HG02642 (cell line): ENCODE results near the gene SEMA5B.
A peak's percentile ranks its signal among the peaks of the same experiment; 100 is the strongest.

Experiments used
- ATAC-seq: cut with Tn5 transposase; IDR thresholded peaks from one replicate; pipeline ENCODE4 v1.9.1; 2021; ENCODE audit warnings: mild to moderate bottlenecking; ENCODE audit not compliant: unreplicated experiment, poor library complexity

The SEMA5B gene

GRCh38 chr3:122912772-122913538, 114.6 kb downstream of the SEMA5B start:
- ATAC-seq = no peak

GRCh38 chr3:122911901-122912300, 115.7 kb downstream of the SEMA5B start:
- ATAC-seq = no peak

- no peak for ATAC-seq
These were observed 119.3 kb downstream of the SEMA5B start for GRCh38 chr3:122908251-122908650.

- no peak for ATAC-seq
These were observed 120.1 kb downstream of the SEMA5B start for GRCh38 chr3:122907471-122907870.

DNA sequence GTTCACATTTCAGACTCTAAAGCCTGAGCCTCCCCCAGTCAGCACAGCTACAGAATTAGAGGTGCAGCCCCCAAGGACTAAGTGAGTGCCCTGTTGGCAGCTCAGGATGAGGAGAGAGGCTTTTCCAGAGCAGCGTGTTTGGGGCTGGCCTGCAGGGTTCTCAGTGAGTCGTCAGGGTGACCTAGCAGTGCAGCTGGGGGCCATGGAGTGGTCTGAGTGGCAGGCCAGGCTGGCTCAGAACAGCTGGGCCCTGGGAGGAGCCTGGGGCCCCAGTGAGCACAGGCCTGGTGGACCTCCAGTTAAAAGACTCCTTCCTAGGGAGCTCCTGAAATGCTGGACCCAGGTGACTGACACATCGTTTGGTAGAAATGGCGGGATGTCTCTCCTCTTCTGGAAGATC, 124.4 kb downstream of the SEMA5B start:
- ATAC-seq = no peak

DNA sequence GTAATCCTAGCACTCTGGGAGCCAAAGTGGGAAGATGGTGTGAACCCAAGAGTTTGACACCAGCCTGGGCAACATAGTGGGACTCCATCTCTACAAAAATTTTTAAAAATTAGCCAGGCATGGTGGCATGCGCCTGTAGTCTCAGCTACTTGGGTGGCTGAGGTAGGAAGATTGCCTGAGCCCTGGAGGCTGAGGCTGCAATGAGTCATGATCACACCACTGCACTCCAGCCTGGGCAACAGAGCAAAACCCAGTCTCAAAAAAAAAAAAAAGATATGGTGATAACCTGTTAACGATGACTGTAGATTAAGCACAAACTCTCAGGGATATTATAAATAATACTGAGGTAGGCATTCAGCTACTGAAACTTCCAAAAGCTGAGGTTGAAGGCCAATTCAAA, 125.2 kb downstream of the SEMA5B start:
- no peak for ATAC-seq

GRCh38 chr3:122898298-122898697, 129.3 kb downstream of the SEMA5B start:
- ATAC-seq = no peak

DNA sequence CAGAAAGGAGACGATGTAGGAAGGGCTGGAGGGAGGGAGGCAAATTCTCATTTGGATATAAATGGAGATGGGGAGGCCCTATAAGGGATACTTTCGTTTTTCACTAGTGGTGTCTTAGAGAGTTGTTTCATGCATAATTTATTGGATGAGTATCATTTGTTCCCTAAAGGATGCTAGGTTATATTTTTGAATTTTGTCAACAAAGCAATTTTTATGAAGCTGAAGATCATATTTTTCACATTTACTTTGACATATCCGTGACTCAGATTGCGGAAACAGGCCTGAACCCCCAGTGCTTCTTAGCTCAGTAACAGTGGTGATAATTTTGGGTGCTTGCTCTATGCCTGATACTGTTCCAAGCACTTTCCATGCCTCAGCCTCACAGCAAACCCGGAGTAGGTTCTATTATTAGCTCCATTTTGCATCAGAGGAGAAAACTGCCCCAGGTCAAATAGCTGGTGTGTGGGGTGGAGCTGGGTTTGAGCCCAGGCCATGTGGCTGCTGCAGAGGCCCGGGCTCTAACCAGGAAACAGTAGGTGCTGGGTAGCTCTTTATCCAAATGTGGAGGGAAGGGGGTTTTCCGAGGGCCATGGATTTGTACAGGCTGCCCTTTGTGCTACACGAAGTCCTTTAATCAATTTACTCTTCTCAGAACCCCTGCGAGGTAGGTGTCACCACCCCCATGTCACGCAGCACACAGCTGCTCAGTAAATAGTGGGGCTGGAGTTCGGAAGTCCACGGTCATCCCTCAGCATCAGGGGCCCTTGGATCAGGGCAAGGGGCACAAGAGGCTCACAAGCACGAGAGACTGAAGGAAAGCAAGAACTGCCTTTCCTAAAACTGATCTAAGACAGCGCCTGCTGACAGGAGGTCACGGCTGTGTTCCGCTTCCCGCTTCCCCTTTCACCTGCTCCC, 133.6 kb downstream of the SEMA5B start:
- no peak for ATAC-seq

GRCh38 chr3:122893282-122893681, 134.3 kb downstream of the SEMA5B start:
- ATAC-seq = no peak

- no peak for ATAC-seq
These were observed 135.2 kb downstream of the SEMA5B start for GRCh38 chr3:122892118-122892960.

DNA sequence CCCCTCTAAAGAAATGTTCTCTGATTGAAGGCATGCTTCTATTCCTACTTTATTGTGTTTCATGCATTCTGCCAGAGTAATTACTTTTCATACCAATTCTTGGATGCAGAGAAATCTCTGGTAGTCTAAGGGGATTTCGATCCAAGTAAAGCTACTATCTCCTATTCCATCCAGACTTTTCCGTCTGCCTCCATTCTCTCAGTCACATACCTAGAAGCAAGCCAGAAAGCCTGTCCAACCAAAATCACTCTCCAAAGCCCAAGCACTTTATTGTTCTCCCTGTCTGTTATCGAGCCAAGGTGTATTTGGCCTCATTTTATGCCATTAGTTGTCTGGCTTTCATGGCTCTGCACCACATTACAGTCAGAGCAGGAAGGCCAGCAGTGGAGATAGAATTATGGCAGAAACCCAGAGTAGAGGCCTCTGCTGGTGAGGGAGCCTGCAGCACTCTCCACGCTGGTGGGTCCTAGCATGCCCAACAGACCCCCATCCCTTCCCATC, 136.8 kb downstream of the SEMA5B start:
- ATAC-seq = no peak

DNA sequence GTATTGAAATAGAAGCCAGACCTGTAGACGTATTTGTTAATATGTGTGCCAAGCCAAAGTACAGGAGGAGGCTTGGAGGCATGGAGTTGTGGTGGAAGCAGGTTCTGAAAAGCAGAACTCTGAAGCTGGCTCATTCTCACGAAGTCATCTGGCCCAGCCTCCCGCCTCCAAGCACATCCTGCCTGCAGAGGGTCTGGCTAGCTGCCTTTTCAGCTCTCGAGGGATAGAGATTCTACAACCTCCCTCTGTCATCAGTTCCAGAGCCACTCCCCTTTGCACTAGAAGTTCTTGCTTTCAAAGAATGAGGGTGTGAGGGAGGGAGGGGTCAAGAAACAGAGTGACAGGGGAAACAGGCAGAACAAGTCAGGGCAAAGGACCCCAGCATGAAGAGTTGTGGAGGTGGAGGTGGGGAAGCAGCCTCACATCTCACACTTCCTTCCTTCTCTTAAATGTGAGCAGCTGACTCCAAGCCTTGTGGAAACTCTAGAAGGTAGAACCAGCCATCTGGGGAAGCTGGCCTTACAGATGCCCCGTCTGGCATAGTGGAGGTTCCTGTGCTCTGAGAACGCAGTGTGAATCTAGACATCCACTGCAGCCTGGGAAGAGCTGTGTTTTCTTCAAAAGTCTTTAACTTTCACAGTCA, 137.4 kb downstream of the SEMA5B start:
- ATAC-seq = peak; percentile 50

DNA sequence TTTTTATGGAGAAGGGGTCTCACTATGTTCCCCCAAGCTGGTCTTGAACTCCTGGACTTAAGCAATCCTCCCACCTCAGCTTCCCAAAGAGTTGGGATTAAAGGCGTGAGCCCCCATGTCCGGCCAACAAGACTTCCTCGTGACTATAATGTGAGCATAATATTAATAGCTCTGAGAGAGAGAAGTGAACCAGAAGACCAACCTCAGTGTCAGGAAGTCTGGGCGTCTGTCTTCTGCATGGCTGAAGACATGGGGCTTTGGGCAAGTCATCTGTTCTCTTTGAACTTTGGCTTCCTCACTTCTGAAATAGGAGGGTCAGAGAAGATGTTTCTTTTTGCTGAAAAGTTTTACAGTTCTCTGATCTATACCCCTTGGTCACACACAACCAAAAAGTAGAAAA, 140.6 kb downstream of the SEMA5B start:
- no peak for ATAC-seq

DNA sequence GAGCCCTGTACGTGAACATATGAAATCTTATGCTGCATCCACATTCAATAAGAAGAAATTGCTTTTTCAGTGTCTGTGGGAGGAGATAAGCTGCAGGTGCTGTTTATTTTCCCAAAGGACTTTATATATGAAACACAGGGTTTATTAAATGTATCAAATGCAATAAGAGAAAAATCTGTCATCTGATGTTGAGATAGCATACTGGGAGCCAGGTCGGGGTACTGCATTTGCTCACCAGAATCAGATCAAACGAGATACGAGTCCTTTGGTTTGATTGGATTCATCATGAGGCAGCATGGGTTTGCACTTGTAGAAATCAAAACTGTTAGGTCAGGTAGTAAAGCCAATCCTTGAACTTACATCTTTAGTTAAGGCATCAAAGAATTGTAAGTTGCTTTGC, 141.3 kb downstream of the SEMA5B start:
- ATAC-seq = no peak

DNA sequence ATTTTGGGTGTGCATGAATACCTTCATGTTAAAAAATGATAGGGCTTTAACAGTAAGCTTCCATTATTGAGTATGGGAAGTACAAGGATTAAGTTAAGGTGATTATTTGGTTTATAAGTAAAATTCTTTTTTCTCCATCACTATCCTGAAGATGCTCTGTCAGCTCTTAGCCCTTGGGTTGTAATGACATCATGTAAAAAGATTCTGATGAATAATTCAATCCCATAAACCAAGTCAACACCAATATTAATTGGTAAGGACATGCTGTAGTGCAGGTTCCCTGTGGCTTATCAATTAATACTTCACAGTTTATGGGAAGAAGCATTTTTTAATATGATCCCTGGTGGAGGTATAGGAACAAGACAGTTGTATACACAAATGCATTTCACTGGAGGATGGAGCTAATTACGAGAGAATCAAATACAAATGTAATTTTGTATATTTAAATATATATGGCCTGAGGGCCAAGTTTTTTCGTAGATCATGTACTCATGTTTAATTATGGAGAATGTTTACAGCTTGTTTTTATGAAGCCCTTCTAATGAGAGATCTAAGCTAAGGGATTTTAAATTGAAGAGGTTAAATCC, 145.1 kb downstream of the SEMA5B start:
- ATAC-seq = no peak

DNA sequence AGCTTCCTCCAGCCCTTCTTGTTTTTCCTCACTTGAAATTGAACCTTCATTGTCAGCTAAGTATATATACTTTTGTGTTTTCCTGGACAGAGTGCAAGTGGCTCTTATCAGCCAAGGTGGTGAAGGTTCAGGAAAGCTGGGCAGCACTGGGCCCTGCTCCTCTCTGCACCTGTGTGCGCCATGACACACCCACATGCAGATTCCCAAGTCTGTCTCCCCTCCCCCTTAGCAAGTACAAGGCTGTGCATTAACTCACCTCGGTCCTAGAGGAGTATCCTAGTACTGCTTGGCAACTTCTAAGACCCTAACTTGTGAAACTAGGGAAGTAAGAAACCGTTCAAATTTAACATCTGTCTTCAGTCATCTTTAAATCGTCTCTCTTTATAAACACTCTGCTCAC, 146.9 kb downstream of the SEMA5B start:
- no peak for ATAC-seq

DNA sequence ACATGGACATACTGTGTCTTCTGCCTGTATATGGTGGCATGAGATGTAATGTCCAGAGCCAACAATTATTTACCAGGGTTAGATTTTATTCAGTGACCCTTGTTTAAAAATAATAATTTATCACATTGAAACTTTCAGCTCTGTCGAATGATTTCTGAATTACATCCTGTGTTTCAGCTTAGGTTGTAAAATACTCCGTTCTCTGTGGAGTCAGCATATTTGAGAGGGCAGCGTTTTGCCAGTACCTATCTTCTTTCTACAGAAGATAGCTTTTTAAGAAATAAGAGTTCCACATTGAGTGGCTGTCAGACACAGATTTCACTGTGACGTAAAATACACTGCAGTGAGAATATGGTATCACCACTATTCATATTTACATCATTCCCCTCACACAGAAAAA, 147.4 kb downstream of the SEMA5B start:
- no peak for ATAC-seq

DNA sequence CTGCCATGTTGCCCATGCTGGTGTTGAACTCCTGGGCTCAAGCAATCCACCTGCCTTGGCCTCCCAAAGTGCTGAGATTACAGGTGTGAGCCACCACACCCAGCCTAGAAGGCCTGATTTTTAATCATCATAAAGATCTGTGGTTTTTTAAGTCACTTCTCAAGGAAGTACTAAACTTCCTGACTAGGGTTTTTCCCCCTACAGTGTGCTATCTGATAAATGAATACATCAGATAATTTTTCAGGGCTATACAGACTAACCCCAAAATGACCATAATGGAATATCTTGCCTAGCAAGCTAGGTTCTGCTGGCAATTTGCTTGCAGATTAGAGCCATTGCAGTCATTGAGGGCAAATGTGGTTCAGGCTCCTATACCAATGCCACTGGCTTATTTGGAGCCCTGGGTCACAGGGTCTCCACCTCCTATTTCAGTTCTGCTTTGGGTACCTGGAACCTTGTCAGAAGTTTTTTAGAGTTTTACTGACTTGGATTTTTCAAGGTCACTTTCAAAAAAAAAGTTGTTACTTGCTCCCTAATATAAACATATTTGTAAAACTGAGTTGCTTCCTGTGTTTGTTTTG, 151.9 kb downstream of the SEMA5B start:
- no peak for ATAC-seq
